NCI-H82 (cell line): ENCODE measurements around the gene DDX56.

ENCODE experiments used
- DNase-seq: peaks from one replicate; lab custom pipeline; 2025; lab: John Stamatoyannopoulos, UW

Gene DDX56

DNA sequence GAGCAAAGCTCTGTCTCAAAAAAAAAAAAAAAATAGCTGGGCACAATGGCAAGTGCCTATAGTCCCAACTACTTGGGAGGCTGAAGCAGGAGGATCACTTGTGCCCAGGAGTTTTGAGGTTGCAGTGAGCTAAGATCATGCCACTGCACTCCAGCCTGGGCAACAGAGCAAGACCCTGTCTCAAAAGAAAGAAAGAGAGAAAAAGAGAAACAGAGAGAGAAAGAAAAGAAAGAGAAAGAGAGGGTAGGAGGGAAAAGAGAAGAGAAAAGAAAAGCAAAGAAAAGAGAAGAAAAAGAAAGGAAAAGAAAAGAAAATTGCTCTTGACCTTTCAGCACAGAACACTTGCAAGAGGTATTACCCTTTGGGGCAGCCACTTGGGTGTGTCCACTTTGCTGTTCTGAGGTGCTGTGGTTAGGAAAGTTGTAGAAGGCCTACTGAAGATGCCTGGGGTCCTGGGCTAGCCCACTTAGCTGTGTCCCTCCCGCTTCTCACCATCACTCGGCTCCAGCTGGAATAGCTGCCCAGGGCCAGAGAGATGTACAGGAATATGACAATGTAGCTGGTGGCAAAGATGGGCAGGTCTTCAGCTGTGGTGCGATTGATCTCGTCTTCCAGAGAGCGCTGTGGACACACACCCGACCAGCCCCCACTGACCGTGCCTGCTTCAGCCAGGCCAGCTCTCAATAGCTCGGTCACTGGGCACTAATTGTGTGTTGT is 38.2 kb downstream of the DDX56 start:
- no peak for DNase-seq

DNA sequence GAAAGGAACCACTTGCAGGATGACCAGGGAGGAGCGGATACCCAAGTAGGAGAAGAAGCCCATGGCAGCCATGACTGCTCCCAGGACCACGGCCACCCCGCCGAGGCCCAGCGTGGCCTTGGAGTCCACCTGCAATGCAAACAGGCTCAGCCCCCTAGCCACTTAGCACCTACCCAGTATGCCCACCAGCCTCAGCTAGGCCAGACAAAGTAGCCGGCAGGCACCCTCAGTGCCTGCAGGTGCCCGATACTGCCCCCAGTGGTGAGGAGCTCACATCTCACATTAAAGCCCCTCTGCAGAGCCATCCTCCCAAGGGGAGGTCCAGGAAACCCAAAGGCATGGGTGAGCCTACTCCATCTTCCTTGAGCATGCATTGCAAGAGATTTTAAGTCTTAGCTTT is 39.2 kb downstream of the DDX56 start:
- peak; percentile 79 for DNase-seq

DNA sequence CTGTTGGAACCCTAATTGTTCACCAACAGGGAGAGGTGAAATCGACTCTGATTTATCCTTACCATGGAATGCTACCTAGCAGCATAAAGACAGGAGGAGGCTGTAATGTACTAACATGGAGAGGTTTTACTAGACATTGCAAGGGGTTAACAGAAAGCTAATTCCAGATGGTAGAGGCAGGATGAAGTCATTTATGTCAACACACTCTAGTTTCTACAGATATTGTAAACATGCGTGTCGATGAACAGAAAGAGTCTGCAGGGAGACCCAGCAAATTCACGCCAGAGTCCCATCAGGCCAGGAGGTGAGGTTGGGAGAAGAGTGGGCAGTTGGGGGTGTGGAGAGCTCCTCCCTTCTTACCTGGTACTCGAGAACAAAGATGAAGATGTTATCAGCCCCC is 39.6 kb downstream of the DDX56 start:
- DNase-seq = no peak

DNA sequence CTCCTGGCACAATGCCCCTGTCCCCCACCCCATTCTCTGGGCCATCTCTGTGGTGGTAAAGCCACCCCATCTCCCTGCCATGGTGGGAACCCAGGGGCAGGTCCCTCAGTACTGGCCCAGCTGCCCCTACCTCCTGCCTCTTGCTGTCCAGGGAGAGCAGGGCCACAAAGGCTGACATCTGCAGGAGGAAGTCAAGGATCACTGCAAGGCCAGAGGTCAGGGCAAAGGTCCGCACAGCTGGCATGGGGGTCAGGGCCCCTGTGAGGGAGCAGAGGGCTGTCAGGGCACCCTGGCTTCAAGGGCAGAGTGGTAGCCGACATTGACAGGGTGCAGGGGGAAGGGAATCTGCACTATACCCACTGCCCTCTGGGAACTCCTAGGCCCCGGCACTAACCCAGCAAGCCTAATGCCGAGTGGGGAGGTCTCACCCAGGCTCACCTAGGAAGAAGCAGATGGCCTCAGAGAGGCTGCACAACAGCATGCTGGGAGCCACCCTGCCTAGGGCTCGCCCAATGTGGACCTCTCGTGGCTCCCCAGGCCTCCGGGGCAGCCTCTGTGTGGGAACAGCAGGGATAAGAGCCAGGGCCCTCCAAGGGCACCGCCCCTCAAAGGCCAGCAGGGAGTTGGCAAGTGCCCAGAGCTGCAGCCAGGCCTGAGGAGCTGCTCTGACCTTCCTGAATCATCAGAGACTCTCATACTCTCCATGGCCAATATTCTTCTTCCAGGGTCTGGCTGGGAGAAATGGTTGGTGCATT is 40.2 kb downstream of the DDX56 start:
- no peak for DNase-seq

DNA sequence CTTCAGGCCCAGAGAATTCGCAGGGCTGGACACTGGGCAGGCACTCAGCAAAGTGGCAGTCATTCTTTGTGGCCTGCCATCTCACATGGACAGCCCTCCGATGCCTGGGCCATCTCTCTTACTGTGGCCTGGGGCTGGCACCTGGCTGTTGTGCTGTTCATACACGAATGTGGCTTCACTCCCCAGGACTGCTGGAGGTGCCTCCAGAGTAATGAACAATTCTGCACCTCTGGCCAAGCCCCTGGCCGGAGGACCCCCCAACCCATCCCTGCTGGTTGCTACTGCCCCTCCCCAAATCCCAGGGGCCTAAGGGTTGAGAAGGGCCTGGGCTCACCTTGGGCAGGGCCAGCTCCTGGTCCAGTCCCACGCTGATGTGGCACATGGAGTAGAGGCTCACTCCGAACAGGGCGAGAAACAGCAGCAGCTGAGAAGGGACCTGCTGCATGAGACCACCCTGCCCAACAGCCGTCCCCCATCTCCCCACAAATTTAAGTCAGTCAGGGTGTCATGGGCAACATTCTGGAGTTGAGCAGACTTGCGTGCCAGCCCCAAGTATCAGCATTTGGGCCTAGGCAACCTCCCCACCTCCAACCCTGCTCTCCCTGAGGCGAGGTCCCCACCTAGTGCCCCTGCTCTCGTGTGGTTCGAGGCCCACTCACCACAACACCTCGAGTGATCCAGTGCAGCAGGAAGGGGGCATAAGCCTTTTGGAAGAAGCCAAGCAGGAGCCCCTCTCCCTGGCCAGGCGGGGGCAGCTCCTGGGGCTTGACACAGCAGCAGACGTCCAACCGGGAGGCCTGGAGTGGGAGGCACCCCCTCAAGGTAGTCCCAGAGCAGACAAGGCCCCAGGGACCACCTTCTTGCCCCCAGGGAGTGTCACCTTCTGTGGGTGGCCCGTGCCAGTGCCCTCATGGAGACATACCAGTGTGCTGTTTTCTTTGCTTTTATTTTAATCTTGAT is 42.0 kb downstream of the DDX56 start:
- DNase-seq = no peak

DNA sequence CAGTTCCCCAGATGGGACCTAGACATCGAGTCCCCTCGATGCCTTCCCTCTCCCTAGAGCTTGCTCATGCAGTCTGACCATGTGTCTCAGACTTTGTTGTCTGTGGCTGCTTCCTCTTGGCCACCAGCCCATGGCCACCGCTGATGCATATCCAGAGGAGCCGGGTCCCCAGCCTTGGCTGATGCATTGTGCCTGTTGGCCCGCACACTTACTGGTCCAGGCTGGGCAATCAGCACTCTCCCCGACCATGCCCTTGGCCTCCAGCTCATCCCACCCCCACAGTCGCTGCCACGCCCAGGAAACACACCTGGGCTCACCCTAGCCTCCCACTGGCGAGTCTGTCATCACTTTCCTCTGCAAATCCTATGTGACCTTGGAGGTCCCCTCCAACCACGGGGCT is 42.7 kb downstream of the DDX56 start:
- no peak for DNase-seq

DNA sequence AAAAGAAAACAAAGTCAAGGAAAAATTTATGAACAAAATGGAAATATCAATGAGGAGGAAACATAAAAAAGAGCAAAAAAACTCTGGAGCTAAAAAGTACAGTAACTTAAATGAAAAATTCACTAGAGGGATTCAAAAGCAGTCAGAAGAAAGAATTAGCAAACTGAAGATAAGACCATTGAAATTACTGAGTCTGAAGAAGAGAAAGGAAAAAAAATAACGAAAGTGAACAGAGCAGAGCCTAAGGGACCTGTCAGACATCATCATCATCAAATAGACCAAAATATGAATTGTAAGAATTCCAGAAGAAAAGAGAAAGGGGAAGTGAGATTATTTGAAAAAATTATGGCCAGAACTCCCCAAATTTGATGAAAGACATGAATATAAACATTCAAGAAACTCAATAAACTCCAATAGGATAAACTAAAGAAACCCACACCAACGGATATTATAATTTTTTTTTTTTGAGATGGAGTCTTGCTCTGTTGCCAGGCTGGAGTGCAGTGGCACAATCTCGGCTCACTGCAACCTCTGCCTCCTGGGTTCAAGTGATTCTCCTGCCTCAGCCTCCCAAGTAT is 48.8 kb downstream of the DDX56 start:
- DNase-seq = no peak

DNA sequence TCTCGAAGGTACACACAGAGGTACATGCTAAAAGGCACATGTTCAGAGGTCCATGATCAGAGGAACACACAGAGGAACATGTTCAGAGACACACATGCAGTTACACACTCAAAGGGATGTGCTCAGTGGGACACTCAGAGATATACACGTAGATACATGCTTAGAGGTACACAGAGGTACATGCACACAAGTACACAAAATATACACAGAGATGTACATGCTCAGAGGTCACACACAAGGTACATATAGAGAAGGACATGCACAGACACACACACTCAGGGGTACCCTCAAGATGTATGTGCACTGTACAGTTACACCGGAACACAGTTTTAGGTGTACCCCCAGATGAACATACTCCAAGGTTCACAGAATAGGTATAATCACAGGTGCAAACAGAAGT is 51.4 kb downstream of the DDX56 start:
- DNase-seq = no peak

DNA sequence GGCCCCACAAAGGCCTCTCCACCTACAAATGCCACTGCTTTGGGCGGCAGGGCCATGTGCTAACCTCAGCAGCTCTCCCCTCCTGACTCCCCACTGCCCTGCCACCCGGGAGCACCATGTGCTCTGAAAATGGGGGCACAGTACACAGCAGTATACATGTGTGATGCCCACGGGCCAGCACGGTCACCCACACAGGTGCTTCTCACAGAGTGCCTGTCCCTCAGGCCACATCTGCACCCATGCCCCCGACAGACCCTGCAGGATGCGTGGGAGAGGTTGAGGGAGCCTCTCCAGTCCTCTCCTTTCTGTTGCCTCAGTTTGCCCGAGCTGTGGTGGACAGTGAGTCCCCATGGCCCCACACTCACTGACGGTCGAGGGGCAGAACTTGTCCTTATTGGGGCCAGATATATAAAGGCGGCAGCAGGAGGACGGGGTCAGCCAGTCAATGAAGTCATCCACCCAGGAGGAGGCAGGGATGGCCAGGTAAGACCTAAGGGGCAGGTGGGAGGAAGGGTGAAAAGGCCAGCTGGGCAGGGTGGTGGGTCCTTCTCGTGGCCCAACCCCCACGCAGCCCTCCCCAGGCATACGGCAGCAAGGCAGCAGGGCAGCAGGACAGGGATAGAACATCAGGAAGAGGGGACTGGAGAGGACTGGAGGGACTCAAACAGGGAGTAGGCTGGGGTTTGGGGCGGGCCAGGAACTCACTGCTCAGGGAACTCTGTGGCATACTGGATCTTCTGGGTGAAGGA is 52.2 kb downstream of the DDX56 start:
- DNase-seq = no peak

DNA sequence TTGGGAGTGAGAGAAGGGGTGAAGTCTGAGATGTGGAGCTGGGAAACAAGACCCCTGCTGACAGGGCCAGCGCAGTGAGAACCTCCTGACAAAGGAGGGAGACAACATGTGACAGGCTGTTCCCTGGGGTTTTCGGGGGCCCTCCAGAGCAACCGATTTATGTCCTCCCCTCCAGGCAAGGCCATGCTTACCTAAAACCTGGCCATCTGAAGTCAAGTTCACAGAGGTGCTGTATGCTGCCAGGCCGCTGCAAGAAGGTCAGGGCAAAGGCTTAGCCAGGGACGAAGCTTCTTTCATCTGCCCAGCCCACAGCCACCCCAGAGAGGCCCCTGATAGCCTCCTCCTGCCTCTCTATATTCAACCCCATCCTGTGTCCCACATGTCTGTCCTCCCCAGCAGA is 53.1 kb downstream of the DDX56 start:
- DNase-seq = no peak

DNA sequence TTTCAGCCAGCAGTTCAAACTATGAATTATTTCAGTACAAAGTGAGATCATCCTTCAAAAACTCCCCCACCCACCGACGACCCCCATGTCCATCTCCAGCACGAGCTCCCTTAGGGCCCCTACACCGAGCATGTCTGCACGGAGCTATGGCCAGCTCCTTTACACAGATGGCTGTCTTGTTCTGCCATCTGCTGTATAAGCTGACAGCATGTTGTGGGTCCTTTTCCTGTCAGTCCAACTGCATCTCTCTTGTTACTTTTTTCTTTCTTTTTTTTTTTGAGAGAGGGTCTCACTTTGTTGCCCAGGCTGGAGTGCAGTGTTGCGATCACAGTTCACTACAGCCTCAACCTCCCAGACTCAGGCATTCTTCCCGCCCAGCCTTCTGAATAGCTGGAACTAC is 54.2 kb downstream of the DDX56 start:
- DNase-seq = peak; percentile 37

DNA sequence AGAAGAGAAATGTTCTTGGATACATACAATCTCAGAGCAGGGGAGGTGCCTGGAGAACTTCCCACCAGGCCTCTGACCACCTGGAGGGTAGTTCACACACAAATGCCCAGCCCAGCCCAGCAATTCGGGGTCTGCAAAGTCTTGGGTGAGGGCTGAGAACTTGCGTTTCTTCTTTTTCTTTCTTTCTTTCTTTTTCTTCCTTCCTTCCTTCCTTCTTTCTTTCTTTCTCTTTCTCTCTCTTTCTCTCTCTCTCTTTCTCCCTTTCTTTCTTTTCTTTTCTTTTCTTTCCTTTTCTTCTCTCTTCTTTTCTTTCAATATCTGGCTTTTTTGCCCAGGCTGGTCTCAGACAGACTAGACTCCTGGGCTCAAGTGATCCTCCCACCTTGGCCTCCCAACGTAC is 54.9 kb downstream of the DDX56 start:
- no peak for DNase-seq

DNA sequence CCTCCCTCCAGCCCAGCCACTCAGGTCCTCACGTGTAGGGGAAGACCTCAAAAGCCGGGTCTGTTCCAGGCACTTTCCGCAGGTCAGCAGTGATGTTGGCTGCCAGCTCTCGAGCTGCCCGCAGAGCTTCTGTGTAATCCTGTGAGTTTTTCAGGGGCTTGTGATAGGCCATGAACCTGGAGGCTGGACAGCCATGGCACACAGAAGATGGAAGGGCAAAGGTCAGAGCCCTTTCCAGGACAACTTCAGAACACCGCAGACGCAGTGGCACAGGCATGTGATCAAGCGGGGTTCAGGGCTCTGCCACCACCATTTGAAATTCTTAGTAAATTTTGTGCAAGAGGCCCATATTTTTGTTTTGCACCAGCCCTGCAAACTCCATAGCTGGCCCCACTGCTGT is 56.5 kb downstream of the DDX56 start:
- no peak for DNase-seq
